ENCODE data around the gene TNFSF15. TPM values are rescaled to one million over a fixed set of nuclear protein-coding genes. Genes with fewer than 3 reads are reported as not detected.

The TNFSF15 gene
- total and polyA plus RNA-seq, 2 experiments from 2014 or later, result 0.06 to 0.07 TPM

DNA sequence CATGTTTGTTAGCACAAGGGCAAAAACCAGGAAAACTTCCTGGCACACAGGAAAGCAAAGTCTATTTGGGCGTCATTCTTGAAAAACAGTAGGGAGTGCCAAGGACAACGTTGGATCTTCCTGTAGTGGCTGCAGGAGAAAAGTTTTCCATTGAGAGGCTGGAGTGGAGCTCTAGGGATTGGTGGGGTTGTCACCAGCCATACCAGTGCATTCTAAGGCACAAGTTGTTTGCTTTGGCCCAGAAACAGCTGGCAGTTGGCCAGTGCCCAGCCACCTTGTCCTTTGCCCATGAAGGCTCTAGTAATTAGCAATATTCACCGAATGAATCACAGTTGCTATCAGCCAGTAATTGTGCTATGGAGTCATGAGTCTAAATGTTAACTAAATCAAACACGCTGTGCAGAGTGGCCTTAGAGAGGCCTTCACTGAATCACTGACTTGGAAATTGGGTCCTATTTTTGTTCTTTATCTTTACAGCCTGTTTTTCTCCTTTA, 26.4 kb downstream of the TNFSF15 start:
- no peaks in the 10 kb centered on the region for H3F3A ChIP-seq (replicated peaks; ENCODE audit: low read depth)
- H4K20me1 ChIP-seq (replicated peaks; ENCODE audit: insufficient read depth), result no peaks in the 10 kb centered on the region
- no peak overlapping the region for H3K27ac Mint-ChIP-seq
- H3K79me2 ChIP-seq (replicated peaks; ENCODE audit: insufficient read depth), result no peaks in the 10 kb centered on the region
- H3K27ac ChIP-seq (ENCODE audit: low read depth), result no peak overlapping the region
- 0 out of 2 replicates have a peak, but pooled peaks cover 3% of the 10 kb centered on the region for H3K9me2 ChIP-seq (ENCODE audit: insufficient read depth)
- H3K4me2 ChIP-seq, result no peak overlapping the region
- ATAC-seq (no peak), DNase-seq (ENCODE audit: low spot score) (no peak)
- no peak overlapping the region for H3K4me3 Mint-ChIP-seq
- TF ChIP-seq, protein P1, sequence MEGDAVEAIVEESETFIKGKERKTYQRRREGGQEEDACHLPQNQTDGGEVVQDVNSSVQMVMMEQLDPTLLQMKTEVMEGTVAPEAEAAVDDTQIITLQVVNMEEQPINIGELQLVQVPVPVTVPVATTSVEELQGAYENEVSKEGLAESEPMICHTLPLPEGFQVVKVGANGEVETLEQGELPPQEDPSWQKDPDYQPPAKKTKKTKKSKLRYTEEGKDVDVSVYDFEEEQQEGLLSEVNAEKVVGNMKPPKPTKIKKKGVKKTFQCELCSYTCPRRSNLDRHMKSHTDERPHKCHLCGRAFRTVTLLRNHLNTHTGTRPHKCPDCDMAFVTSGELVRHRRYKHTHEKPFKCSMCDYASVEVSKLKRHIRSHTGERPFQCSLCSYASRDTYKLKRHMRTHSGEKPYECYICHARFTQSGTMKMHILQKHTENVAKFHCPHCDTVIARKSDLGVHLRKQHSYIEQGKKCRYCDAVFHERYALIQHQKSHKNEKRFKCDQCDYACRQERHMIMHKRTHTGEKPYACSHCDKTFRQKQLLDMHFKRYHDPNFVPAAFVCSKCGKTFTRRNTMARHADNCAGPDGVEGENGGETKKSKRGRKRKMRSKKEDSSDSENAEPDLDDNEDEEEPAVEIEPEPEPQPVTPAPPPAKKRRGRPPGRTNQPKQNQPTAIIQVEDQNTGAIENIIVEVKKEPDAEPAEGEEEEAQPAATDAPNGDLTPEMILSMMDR (conservative IDR thresholded peaks at IDR 0.05; ENCODE audit: low read depth in 2 of 2), result no peak
- TF ChIP-seq NANOG (IDR thresholded peaks at IDR 0.05; ENCODE audit: borderline replicate concordance) (no peak), EZH2 (IDR thresholded peaks at IDR 0.05; ENCODE audit: low read depth, unreplicated experiment) (no peak), CREB1 (CRISPR knock-in tag; IDR thresholded peaks at IDR 0.05; ENCODE audit: low read depth) (no peak), EZH2phosphoT487 (IDR thresholded peaks at IDR 0.05; ENCODE audit: unreplicated experiment) (no peak), STAT1 (IDR thresholded peaks at IDR 0.05; ENCODE audit: unreplicated experiment) (no peak), ZNF114 (CRISPR knock-in tag; IDR thresholded peaks at IDR 0.05) (no peak), JUNB (IDR thresholded peaks at IDR 0.05; ENCODE audit: unreplicated experiment) (no peak), ZNF331 (CRISPR knock-in tag; IDR thresholded peaks at IDR 0.05; ENCODE audit: low read depth) (no peak), POLR2AphosphoS5 (IDR thresholded peaks at IDR 0.05; ENCODE audit: low read depth) (no peak)
- TF ChIP-seq, protein P2, sequence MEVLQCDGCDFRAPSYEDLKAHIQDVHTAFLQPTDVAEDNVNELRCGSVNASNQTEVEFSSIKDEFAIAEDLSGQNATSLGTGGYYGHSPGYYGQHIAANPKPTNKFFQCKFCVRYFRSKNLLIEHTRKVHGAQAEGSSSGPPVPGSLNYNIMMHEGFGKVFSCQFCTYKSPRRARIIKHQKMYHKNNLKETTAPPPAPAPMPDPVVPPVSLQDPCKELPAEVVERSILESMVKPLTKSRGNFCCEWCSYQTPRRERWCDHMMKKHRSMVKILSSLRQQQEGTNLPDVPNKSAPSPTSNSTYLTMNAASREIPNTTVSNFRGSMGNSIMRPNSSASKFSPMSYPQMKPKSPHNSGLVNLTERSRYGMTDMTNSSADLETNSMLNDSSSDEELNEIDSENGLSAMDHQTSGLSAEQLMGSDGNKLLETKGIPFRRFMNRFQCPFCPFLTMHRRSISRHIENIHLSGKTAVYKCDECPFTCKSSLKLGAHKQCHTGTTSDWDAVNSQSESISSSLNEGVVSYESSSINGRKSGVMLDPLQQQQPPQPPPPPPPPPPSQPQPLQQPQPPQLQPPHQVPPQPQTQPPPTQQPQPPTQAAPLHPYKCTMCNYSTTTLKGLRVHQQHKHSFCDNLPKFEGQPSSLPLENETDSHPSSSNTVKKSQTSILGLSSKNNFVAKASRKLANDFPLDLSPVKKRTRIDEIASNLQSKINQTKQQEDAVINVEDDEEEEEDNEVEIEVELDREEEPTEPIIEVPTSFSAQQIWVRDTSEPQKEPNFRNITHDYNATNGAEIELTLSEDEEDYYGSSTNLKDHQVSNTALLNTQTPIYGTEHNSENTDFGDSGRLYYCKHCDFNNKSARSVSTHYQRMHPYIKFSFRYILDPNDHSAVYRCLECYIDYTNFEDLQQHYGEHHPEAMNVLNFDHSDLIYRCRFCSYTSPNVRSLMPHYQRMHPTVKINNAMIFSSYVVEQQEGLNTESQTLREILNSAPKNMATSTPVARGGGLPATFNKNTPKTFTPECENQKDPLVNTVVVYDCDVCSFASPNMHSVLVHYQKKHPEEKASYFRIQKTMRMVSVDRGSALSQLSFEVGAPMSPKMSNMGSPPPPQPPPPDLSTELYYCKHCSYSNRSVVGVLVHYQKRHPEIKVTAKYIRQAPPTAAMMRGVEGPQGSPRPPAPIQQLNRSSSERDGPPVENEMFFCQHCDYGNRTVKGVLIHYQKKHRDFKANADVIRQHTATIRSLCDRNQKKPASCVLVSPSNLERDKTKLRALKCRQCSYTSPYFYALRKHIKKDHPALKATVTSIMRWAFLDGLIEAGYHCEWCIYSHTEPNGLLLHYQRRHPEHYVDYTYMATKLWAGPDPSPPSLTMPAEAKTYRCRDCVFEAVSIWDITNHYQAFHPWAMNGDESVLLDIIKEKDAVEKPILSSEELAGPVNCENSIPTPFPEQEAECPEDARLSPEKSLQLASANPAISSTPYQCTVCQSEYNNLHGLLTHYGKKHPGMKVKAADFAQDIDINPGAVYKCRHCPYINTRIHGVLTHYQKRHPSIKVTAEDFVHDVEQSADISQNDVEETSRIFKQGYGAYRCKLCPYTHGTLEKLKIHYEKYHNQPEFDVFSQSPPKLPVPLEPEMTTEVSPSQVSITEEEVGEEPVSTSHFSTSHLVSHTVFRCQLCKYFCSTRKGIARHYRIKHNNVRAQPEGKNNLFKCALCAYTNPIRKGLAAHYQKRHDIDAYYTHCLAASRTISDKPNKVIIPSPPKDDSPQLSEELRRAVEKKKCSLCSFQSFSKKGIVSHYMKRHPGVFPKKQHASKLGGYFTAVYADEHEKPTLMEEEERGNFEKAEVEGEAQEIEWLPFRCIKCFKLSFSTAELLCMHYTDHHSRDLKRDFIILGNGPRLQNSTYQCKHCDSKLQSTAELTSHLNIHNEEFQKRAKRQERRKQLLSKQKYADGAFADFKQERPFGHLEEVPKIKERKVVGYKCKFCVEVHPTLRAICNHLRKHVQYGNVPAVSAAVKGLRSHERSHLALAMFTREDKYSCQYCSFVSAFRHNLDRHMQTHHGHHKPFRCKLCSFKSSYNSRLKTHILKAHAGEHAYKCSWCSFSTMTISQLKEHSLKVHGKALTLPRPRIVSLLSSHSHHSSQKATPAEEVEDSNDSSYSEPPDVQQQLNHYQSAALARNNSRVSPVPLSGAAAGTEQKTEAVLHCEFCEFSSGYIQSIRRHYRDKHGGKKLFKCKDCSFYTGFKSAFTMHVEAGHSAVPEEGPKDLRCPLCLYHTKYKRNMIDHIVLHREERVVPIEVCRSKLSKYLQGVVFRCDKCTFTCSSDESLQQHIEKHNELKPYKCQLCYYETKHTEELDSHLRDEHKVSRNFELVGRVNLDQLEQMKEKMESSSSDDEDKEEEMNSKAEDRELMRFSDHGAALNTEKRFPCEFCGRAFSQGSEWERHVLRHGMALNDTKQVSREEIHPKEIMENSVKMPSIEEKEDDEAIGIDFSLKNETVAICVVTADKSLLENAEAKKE (CRISPR knock-in tag; IDR thresholded peaks at IDR 0.05), result no peak
- TF ChIP-seq, protein P3, sequence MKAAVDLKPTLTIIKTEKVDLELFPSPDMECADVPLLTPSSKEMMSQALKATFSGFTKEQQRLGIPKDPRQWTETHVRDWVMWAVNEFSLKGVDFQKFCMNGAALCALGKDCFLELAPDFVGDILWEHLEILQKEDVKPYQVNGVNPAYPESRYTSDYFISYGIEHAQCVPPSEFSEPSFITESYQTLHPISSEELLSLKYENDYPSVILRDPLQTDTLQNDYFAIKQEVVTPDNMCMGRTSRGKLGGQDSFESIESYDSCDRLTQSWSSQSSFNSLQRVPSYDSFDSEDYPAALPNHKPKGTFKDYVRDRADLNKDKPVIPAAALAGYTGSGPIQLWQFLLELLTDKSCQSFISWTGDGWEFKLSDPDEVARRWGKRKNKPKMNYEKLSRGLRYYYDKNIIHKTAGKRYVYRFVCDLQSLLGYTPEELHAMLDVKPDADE (IDR thresholded peaks at IDR 0.05), result no peak
- TF ChIP-seq, protein P4, sequence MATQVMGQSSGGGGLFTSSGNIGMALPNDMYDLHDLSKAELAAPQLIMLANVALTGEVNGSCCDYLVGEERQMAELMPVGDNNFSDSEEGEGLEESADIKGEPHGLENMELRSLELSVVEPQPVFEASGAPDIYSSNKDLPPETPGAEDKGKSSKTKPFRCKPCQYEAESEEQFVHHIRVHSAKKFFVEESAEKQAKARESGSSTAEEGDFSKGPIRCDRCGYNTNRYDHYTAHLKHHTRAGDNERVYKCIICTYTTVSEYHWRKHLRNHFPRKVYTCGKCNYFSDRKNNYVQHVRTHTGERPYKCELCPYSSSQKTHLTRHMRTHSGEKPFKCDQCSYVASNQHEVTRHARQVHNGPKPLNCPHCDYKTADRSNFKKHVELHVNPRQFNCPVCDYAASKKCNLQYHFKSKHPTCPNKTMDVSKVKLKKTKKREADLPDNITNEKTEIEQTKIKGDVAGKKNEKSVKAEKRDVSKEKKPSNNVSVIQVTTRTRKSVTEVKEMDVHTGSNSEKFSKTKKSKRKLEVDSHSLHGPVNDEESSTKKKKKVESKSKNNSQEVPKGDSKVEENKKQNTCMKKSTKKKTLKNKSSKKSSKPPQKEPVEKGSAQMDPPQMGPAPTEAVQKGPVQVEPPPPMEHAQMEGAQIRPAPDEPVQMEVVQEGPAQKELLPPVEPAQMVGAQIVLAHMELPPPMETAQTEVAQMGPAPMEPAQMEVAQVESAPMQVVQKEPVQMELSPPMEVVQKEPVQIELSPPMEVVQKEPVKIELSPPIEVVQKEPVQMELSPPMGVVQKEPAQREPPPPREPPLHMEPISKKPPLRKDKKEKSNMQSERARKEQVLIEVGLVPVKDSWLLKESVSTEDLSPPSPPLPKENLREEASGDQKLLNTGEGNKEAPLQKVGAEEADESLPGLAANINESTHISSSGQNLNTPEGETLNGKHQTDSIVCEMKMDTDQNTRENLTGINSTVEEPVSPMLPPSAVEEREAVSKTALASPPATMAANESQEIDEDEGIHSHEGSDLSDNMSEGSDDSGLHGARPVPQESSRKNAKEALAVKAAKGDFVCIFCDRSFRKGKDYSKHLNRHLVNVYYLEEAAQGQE (IDR thresholded peaks at IDR 0.05; ENCODE audit: unreplicated experiment), result no peak
- H3K27me3 Mint-ChIP-seq (ENCODE audit: insufficient read depth, low read depth, poor library complexity), result no peaks in the 10 kb centered on the region
- H2AFZ ChIP-seq, result no peak overlapping the region
- no peaks in the 10 kb centered on the region for H3K27me3 ChIP-seq (ENCODE audit: insufficient read depth)
- H3K9me3 Mint-ChIP-seq, result no peaks in the 10 kb centered on the region
- no peaks in the 10 kb centered on the region for H3K36me3 ChIP-seq (ENCODE audit: insufficient read depth)
- no peaks in the 10 kb centered on the region for H3K4me1 Mint-ChIP-seq
- H3K4me3 ChIP-seq, result no peak overlapping the region
- no peaks in the 10 kb centered on the region for H3K36me3 Mint-ChIP-seq (ENCODE audit: low read depth)
- no peaks in the 10 kb centered on the region for H3K4me1 ChIP-seq (ENCODE audit: insufficient read depth)

Measured in GM23338 (cell line).